Ovary (tissue), 9 donors: ENCODE measurements around the gene MROH8. TPM values are rescaled to one million over a fixed set of nuclear protein-coding genes. Genes with fewer than 3 reads are reported as not detected.

ENCODE experiments used
- DNase-seq, 5 donors: peaks; one replicate each; pipeline ENCODE4 v3.0.0-alpha.2; 2019 to 2020
- H3K27ac ChIP-seq, 2 donors: fragments of 200-600 bp; one replicate each; pipeline versions ENCODE4 v1.5.1 to v1.8.0; 2019 to 2022
- H3K27me3 ChIP-seq: fragments of 200-600 bp; one replicate; pipeline ENCODE4 v1.8.0; 2022
- H3K36me3 ChIP-seq: fragments of 200-600 bp; sonication (generic); one replicate; pipeline ENCODE4 v1.5.1; 2019
- H3K4me1 ChIP-seq: one replicate; pipeline ENCODE4 v1.8.1; 2013; ENCODE audit warnings: mild to moderate bottlenecking, moderate library complexity; ENCODE audit not compliant: insufficient read depth
- H3K4me3 ChIP-seq: fragments of 200-600 bp; sonication (generic); one replicate; pipeline ENCODE4 v1.5.1; 2017
- H3K9me3 ChIP-seq, 2 donors: fragments of 200-600 bp in 1 of 2; sonication (generic) in 1 of 2; one replicate each; pipeline versions ENCODE4 v1.5.1 to v1.8.1; 2013 to 2019; ENCODE audit warnings: mild to moderate bottlenecking in 1 of 2, moderate library complexity in 1 of 2
- EP300 ChIP-seq: sonication (generic); formaldehyde crosslinking; IDR thresholded peaks from one replicate; pipeline ENCODE4 v1.6.1; 2017; ENCODE audit warnings: antibody characterized with exemption
- POLR2A ChIP-seq: fragments of 450-650 bp; IDR thresholded peaks from one replicate; pipeline ENCODE4 v1.6.1; 2017; ENCODE audit warnings: antibody characterized with exemption, mild to moderate bottlenecking, moderate library complexity
- WGBS, 3 donors: extraction: QIAGEN DNeasy Blood & Tissue Kit in 1 of 3; methylation state at CpG; one replicate each; pipeline versions ENCODE4 v1.1.5 to v1.1.7; 2013 to 2017; 5-methylcytosine and 5-hydroxymethylcytosine counted together
- intact Hi-C, 4 donors: fragments of 100-400 bp; cut with DNase I; formaldehyde crosslinking; loops; one replicate each; pipeline versions ENCODE4 v1.11.0 to v1.15.1; 2022 to 2023
- polyA plus RNA-seq, 2 donors: library from polyadenylated mRNA; stranded (reverse); fragments of 200-250 nt in 1 of 2; fragments of 350-450 nt in 1 of 2; fragmentation: Illumina TruSeq in 1 of 2; extraction: RNeasy Lipid Tissue Mini Kit (QIAGEN cat#74804) in 1 of 2; gene quantifications; one replicate each; pipeline ENCODE4 v1.2.3, GENCODE V29; 2013 to 2014
- total RNA-seq, 7 donors: library from RNA; depleted of rRNA in 2 of 7; stranded (reverse); fragments of >200 nt in 2 of 7; fragmentation: NEBNext Ultra II Directional in 3 of 7; extraction: Animal tissue kit (Norgen Biotek cat#: 25700) in 3 of 7; gene quantifications; one replicate each; pipeline versions ENCODE4 v1.1.0 to v1.2.4, GENCODE V29; 2016 to 2023
- TF ChIP-seq, protein P1 (sequence below), 3 donors: fragments of 450-650 bp in 2 of 3; fragments of 200-600 bp in 1 of 3; IDR thresholded peaks; one replicate each; pipeline versions ENCODE4 v1.5.1 to v1.8.0; 2016 to 2022; ENCODE audit warnings: antibody characterized with exemption in 3 of 3, mild to moderate bottlenecking in 1 of 3
- donor health status: DM: no; HTN: no; CAD: no; lungs with moderate emphysema.
- donor health status: DM: no; HTN: no; CAD: no.
- donor health status: Bipolar disorder and iron deficiency.
- donor health status: DM: yes; HTN: yes; CAD: no.
- donor health status: DM: no; HTN: no; CAD: no.
- donor health status: DM: yes; HTN: yes; CAD: no.

MROH8 gene
- total and polyA plus RNA-seq, 9 donors: 2.3 to 6.4 (median 4.7) TPM

DNA sequence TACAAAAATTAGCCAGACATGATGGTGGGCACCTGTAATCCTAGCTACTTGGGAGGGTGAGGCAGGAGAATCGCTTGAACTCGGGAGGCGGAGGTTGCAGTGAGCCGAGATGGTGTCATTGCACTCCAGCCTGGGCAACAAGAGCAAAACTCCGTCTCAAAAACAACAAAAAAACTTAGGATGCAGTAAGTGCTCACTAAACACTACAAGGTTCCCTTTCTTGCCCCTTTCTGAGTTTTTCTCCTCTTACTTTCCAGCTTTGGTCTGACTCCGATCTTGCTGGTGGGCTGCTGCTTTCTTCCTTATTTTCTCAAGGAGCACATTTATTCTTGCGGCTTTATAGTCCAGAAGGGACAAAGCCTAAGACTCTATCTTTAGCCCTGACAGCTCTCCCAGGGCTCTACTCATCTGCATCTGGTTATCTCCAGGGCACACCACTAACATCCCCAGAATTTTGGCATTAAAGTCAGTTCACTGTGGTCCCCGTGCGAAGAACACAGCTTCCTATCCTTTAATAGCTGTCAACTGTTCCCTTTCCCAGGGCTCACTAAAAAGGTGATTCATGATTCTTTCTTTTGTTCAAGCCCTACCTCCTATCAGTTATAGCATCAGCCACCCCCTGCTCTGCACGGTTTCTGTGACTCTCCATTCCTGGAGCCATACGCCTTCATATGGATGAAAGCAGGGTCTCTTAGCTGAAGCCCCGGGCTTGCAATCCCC, 17.4 kb downstream of the MROH8 start:
- H3K27me3 ChIP-seq: no peaks in the 10 kb centered on the region
- H3K4me1 ChIP-seq: no peaks in the 10 kb centered on the region
- no peak overlapping the region for H3K4me3 ChIP-seq
- H3K36me3 ChIP-seq: no peaks in the 10 kb centered on the region
- H3K27ac ChIP-seq: no peak overlapping the region
- TF ChIP-seq POLR2A (no peak), EP300 (no peak)
- TF ChIP-seq, protein P1, sequence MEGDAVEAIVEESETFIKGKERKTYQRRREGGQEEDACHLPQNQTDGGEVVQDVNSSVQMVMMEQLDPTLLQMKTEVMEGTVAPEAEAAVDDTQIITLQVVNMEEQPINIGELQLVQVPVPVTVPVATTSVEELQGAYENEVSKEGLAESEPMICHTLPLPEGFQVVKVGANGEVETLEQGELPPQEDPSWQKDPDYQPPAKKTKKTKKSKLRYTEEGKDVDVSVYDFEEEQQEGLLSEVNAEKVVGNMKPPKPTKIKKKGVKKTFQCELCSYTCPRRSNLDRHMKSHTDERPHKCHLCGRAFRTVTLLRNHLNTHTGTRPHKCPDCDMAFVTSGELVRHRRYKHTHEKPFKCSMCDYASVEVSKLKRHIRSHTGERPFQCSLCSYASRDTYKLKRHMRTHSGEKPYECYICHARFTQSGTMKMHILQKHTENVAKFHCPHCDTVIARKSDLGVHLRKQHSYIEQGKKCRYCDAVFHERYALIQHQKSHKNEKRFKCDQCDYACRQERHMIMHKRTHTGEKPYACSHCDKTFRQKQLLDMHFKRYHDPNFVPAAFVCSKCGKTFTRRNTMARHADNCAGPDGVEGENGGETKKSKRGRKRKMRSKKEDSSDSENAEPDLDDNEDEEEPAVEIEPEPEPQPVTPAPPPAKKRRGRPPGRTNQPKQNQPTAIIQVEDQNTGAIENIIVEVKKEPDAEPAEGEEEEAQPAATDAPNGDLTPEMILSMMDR (IDR thresholded peaks at IDR 0.05): no peak
- DNase-seq: no peak
- WGBS, 3 donors: 75 to 78% (median 78%) methylated on average over 12 of the region's 12 CpGs
- no peaks in the 10 kb centered on the region for H3K9me3 ChIP-seq
- intact Hi-C loops: no loop called here

DNA sequence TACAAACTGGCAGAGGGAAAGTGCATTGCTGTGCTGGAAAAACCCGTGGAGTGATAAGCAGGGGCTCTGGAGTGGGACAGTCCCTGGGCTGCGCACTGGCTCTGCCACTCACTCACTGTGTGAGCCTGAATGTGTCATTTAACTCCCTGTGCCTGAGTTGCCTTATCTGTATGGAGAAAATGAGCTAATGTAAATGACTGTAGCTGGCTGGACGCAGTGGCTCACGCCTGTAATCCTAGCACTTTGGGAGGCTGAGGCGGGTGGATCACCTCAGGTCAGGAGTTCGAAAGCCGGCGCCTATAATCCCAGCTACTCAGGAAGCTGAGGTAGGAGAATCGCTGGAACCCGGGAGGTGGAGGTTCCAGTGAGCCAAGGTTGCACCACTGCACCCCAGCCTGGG, 18.7 kb downstream of the MROH8 start:
- Histone ChIP-seq H3K27me3 (no peaks in the 10 kb centered on the region), H3K27ac (no peak overlapping the region), H3K4me1 (no peaks in the 10 kb centered on the region), H3K9me3 (no peaks in the 10 kb centered on the region), H3K4me3 (no peak overlapping the region), H3K36me3 (no peaks in the 10 kb centered on the region)
- TF ChIP-seq, protein P1 (IDR thresholded peaks at IDR 0.05): no peak
- no peak for TF ChIP-seq EP300
- TF ChIP-seq POLR2A: no peak
- no peak for DNase-seq
- intact Hi-C loops: no loop called here
- 88 to 93% (median 90%) methylated on average over 10 of the region's 10 CpGs for WGBS, 3 donors

DNA sequence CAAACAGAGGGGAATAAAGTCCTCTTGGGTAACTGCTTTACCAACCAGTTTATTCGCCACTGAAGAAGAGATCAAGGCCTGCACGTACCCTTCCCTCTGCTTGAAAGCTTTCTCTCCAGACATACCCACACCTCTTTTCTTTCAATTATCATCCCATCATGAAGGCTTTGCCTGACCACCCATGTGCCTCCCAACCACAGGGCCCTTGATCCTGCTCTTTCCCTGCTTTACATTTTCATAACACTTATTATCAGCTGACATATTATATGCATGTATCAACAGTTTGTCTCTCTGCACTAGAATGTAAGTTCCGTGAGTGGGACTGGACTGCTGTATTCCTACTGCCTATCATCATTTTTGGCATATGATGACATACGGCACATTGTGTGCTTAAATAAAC, 21.1 kb downstream of the MROH8 start:
- Histone ChIP-seq H3K4me3 (no peak overlapping the region), H3K27ac (no peak overlapping the region), H3K36me3 (no peaks in the 10 kb centered on the region), H3K4me1 (no peaks in the 10 kb centered on the region), H3K27me3 (no peaks in the 10 kb centered on the region), H3K9me3 (no peaks in the 10 kb centered on the region)
- DNase-seq: no peak
- 95 to 96% (median 95%) methylated on average over 4 of the region's 4 CpGs for WGBS, 3 donors
- no peak for TF ChIP-seq EP300
- TF ChIP-seq, protein P1 (IDR thresholded peaks at IDR 0.05): no peak
- no peak for TF ChIP-seq POLR2A
- intact Hi-C loops: no loop called here

DNA sequence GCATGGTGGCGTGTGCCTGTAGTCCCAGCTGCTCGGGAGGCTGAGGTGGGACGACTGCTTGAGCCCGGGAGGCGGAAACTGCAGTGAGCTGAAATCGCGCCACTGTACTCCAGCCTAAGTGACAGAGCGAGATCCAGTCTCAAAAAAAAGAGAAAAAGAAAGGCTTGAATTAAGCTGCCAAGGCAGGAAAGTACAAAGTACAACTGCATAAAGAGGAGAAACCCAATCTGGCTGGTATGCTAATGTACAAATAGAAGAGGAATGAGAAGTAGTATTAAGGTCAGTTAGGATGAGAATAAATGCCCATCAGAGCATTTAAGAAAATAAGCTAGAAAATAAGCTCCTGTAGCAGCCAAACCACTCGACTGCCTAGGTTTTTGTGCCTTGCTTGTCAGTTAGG, 23.4 kb downstream of the MROH8 start:
- intact Hi-C loops: no loop called here
- Histone ChIP-seq H3K4me3 (no peak overlapping the region), H3K27ac (no peak overlapping the region), H3K4me1 (no peaks in the 10 kb centered on the region), H3K27me3 (no peaks in the 10 kb centered on the region), H3K9me3 (no peaks in the 10 kb centered on the region), H3K36me3 (no peaks in the 10 kb centered on the region)
- no peak for DNase-seq
- TF ChIP-seq EP300 (no peak), POLR2A (no peak)
- TF ChIP-seq, protein P1 (IDR thresholded peaks at IDR 0.05): no peak
- 94 to 96% (median 96%) methylated on average over 9 of the region's 9 CpGs for WGBS, 3 donors
